ENCODE results near the gene UBA1.

Gene UBA1

GRCh38 chrX:47193475-47194193 lies at the start of gene UBA1:
UBA1 (plus strand) TSS chrX:47193829; CDS start chrX:47198803, 4,974 bp downstream.
- peak; percentile 68 to 95 (median 81) for DNase-seq (ENCODE audit: low read depth in 3 of 3, low spot score in 1 of 3)

- DNase-seq (ENCODE audit: low read depth in 3 of 3, low spot score in 1 of 3), result peak in 2 of 3 donors; percentile 2 to 6
Observed at GRCh38 chrX:47143894-47144625, 49.6 kb upstream of the UBA1 start.

GRCh38 chrX:47144626-47145394 lies 48.8 kb upstream of the UBA1 start, which contains the start of the genes NDUFB11 and RBM10:
NDUFB11 (minus strand) TSS chrX:47144702; CDS start chrX:47144679, 23 bp downstream.
RBM10 (plus strand) TSS chrX:47145221; CDS start chrX:47147482, 2,261 bp downstream.
- DNase-seq (ENCODE audit: low read depth in 3 of 3, low spot score in 1 of 3), result peak; percentile 65 to 75 (median 75)

GRCh38 chrX:47145395-47146120 lies 48.1 kb upstream of the UBA1 start:
- peak in 1 of 3 donors; percentile 4 for DNase-seq (ENCODE audit: low read depth in 3 of 3, low spot score in 1 of 3)

GRCh38 chrX:47146121-47146935 lies 47.3 kb upstream of the UBA1 start:
- no peak for DNase-seq (ENCODE audit: low read depth in 3 of 3, low spot score in 1 of 3)

- no peak for DNase-seq (ENCODE audit: low read depth in 3 of 3, low spot score in 1 of 3)
Observed at GRCh38 chrX:47146936-47147859, 46.4 kb upstream of the UBA1 start.

GRCh38 chrX:47148946-47149345 lies 44.7 kb upstream of the UBA1 start:
- no peak for DNase-seq (ENCODE audit: low read depth in 3 of 3, low spot score in 1 of 3)

- no peak for DNase-seq (ENCODE audit: low read depth in 3 of 3, low spot score in 1 of 3)
Observed at GRCh38 chrX:47151435-47151834, 42.2 kb upstream of the UBA1 start.

GRCh38 chrX:47156611-47157520 lies 36.8 kb upstream of the UBA1 start:
- no peak for DNase-seq (ENCODE audit: low read depth in 3 of 3, low spot score in 1 of 3)

- no peak for DNase-seq (ENCODE audit: low read depth in 3 of 3, low spot score in 1 of 3)
Observed at GRCh38 chrX:47158131-47158530, 35.5 kb upstream of the UBA1 start.

- DNase-seq (ENCODE audit: low read depth in 3 of 3, low spot score in 1 of 3), result no peak
Observed at GRCh38 chrX:47158781-47159180, 34.8 kb upstream of the UBA1 start.

GRCh38 chrX:47160781-47161180 lies 32.8 kb upstream of the UBA1 start:
- no peak for DNase-seq (ENCODE audit: low read depth in 3 of 3, low spot score in 1 of 3)

- no peak for DNase-seq (ENCODE audit: low read depth in 3 of 3, low spot score in 1 of 3)
Observed at GRCh38 chrX:47162927-47163583, 30.6 kb upstream of the UBA1 start.

GRCh38 chrX:47164420-47164819 lies 29.2 kb upstream of the UBA1 start:
- DNase-seq (ENCODE audit: low read depth in 3 of 3, low spot score in 1 of 3), result no peak

GRCh38 chrX:47166126-47166525 lies 27.5 kb upstream of the UBA1 start:
- no peak for DNase-seq (ENCODE audit: low read depth in 3 of 3, low spot score in 1 of 3)

GRCh38 chrX:47168495-47169073 lies 25.0 kb upstream of the UBA1 start:
- no peak for DNase-seq (ENCODE audit: low read depth in 3 of 3, low spot score in 1 of 3)

- DNase-seq (ENCODE audit: low read depth in 3 of 3, low spot score in 1 of 3), result no peak
Observed at GRCh38 chrX:47169273-47169672, 24.4 kb upstream of the UBA1 start.
